Nephron progenitor cell (in vitro differentiated cells): ENCODE measurements around the gene C10orf90.

Source experiments
- DNase-seq: peaks from one replicate; pipeline ENCODE4 v3.0.0; 2021
- H3K27ac Mint-ChIP-seq: 2 replicates; pipeline ENCODE4 v1.8.0; 2021; ENCODE audit warnings: mild to moderate bottlenecking, moderate library complexity, mixed read lengths
- H3K27me3 Mint-ChIP-seq: 2 replicates; pipeline ENCODE4 v1.8.0; 2021; ENCODE audit warnings: mild to moderate bottlenecking, low read depth, mixed read lengths; ENCODE audit not compliant: poor library complexity
- H3K36me3 Mint-ChIP-seq: 2 replicates; pipeline ENCODE4 v1.8.0; 2021; ENCODE audit warnings: low read depth, mixed read lengths
- H3K4me1 Mint-ChIP-seq: 2 replicates; pipeline ENCODE4 v1.8.0; 2021; ENCODE audit warnings: mixed read lengths
- H3K4me3 Mint-ChIP-seq: 2 replicates; pipeline ENCODE4 v1.8.0; 2021; ENCODE audit warnings: mild to moderate bottlenecking, moderate library complexity, mixed read lengths
- H3K9me3 Mint-ChIP-seq: 2 replicates; pipeline ENCODE4 v1.8.0; 2021; ENCODE audit warnings: mild to moderate bottlenecking, moderate library complexity, mixed read lengths
- TF ChIP-seq, protein P1 (sequence below): fragments of 200-600 bp; sonication (generic); IDR thresholded peaks from 2 replicates; pipeline ENCODE4 v1.5.0; 2021; ENCODE audit warnings: antibody characterized with exemption

The C10orf90 gene

DNA sequence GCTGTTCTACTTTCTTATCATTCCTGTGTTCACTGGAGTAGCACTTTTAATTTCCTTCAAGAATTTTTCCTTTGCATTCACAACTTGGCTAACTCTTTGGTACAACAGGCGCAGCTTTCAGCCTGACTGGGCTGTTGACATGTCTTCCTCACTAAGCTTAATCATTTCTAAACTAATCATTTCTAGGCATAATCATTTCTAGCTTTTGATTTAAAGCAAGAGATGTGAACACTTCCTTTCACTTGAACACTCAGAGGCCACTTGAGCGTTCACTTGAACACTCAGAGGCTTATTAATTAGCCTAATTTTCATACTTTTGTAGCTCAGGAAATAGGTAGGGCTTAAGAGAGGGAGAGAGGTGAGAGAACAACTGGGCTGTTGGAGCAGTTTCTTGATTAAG, 15.9 kb downstream of the C10orf90 start:
- H3K4me3 Mint-ChIP-seq = no peak overlapping the region
- no peaks in the 10 kb centered on the region for H3K9me3 Mint-ChIP-seq
- TF ChIP-seq, protein P1, sequence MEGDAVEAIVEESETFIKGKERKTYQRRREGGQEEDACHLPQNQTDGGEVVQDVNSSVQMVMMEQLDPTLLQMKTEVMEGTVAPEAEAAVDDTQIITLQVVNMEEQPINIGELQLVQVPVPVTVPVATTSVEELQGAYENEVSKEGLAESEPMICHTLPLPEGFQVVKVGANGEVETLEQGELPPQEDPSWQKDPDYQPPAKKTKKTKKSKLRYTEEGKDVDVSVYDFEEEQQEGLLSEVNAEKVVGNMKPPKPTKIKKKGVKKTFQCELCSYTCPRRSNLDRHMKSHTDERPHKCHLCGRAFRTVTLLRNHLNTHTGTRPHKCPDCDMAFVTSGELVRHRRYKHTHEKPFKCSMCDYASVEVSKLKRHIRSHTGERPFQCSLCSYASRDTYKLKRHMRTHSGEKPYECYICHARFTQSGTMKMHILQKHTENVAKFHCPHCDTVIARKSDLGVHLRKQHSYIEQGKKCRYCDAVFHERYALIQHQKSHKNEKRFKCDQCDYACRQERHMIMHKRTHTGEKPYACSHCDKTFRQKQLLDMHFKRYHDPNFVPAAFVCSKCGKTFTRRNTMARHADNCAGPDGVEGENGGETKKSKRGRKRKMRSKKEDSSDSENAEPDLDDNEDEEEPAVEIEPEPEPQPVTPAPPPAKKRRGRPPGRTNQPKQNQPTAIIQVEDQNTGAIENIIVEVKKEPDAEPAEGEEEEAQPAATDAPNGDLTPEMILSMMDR = no peak
- peaks cover 5% of the 10 kb centered on the region for H3K4me1 Mint-ChIP-seq
- no peak for DNase-seq
- H3K27ac Mint-ChIP-seq = no peak overlapping the region
- H3K36me3 Mint-ChIP-seq = no peaks in the 10 kb centered on the region
- H3K27me3 Mint-ChIP-seq = peaks cover 13% of the 10 kb centered on the region

DNA sequence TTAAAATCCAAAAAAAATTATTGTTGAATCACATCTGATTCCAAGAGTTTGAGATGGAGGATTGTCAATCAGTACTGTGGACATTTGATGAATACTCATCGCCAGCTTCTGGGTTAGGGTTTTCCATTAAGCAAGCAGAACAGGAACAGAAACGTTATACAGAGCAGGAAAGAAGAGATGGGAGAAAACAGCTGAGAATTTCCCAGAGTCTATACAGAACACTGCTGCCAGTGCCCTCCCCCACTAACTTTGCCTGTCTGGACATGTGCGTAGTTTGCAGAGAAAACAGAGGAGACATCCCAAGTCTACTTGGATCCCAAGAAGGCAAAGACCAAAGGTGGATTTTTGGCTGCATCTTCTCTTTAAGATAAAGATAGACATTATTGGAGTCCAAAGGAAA, 19.0 kb downstream of the C10orf90 start:
- Mint-ChIP-seq H3K36me3 (no peaks in the 10 kb centered on the region), H3K4me3 (no peak overlapping the region), H3K27me3 (peaks cover 6% of the 10 kb centered on the region), H3K9me3 (no peaks in the 10 kb centered on the region), H3K27ac (no peak overlapping the region), H3K4me1 (peaks cover 5% of the 10 kb centered on the region)
- no peak for DNase-seq
- TF ChIP-seq, protein P1 = no peak

DNA sequence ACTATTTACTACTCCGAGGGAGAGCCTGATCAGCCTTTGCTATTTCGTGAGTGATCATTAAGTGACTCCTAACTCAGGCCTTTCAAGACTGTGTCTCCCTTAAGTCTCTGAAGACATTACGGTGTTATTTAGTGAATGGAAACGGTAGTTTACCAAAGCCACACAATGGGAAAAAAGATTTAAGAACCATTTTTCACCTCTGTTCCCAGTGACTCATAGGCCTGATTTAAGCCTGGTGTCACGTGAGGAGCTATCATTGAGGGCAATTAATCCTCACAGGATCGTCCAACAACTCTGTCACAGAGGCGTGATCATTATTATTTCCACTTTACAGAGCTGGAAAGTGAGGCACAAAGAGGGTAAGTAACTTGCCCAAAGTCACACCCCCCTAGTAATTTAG, 20.3 kb downstream of the C10orf90 start:
- TF ChIP-seq, protein P1 = no peak
- Mint-ChIP-seq H3K27me3 (peaks cover 6% of the 10 kb centered on the region), H3K4me1 (no peaks in the 10 kb centered on the region), H3K36me3 (no peaks in the 10 kb centered on the region), H3K4me3 (no peak overlapping the region), H3K9me3 (no peaks in the 10 kb centered on the region), H3K27ac (no peak overlapping the region)
- DNase-seq = no peak

DNA sequence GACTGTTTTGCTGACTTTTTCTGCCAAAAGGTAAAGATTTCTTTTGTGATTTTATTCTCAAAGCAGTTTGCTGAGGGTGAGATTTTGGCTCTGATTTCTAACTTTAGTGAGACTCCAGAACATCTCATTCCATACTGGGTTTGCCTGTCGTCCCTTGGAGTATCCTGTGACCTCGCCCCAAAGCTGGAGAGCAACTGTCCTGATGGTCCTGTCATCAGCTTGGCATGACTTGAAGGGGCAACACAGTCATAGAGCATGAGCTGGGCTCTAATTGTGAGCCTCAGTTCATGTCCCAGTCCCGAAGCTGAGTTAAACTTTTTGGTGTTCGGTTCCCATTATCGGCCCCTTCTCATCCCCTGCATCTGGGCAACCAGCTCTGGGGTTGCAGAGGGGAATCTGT, 23.4 kb downstream of the C10orf90 start:
- Mint-ChIP-seq H3K4me3 (no peak overlapping the region), H3K9me3 (no peaks in the 10 kb centered on the region), H3K4me1 (peaks cover 6% of the 10 kb centered on the region), H3K27ac (no peak overlapping the region), H3K36me3 (no peaks in the 10 kb centered on the region), H3K27me3 (peaks cover 3% of the 10 kb centered on the region)
- TF ChIP-seq, protein P1 = no peak
- DNase-seq = no peak

DNA sequence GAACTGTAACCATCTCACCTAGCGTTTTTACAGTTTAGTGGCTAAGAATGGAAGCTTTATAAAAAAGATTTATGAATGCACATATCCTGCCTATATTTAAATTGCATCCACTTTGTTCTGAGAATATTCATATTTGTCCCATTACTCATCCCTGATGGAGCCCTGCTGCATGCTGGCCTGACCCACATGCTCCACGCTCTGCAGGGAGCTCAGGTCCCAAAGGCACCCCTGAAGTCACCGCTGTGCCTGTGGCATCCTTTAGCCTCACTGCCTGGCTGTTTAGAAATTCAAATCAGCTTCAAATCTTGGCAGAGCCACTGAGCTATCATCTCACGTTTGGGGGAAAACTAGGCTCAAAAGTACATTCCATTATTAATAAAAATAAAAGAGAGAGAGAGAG, 24.4 kb downstream of the C10orf90 start:
- Mint-ChIP-seq H3K9me3 (no peaks in the 10 kb centered on the region), H3K4me1 (peaks cover 6% of the 10 kb centered on the region), H3K27ac (no peak overlapping the region), H3K27me3 (peaks cover 6% of the 10 kb centered on the region), H3K36me3 (no peaks in the 10 kb centered on the region), H3K4me3 (no peak overlapping the region)
- TF ChIP-seq, protein P1 = no peak
- no peak for DNase-seq

DNA sequence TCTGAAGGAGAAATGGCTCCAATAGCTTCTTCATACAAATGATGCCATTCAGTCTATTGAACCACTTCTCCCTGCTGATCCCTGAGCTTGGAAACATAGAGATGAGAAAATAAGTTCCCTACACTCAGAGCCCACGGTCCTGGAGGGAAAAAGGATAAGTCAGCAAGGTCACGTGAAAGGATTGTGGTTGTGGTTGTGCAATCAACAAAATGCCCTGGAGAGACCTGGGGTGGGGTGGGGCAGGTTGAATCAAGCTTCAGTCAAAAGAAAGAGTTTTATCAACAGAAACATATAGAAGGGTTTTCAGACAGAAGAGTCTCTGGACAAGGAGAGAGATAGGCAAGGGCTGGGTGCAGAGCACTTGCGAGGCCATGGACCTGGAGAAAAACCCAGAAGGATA, 30.1 kb downstream of the C10orf90 start:
- Mint-ChIP-seq H3K9me3 (no peaks in the 10 kb centered on the region), H3K36me3 (no peaks in the 10 kb centered on the region), H3K4me1 (peaks cover 11% of the 10 kb centered on the region), H3K27me3 (peaks cover 6% of the 10 kb centered on the region), H3K4me3 (no peak overlapping the region), H3K27ac (no peak overlapping the region)
- TF ChIP-seq, protein P1 = no peak
- DNase-seq = no peak
